GM12878 (cell line): ENCODE results near the gene DNAJC7. TPM values are rescaled to one million over a fixed set of nuclear protein-coding genes. Genes with fewer than 3 reads are reported as not detected.

Source experiments
- ATAC-seq: fragments of 200-7000 bp; cut with Tn5 transposase; 3 replicates; pipeline ENCODE4 v1.9.1; 2020; ENCODE audit warnings: mild to moderate bottlenecking, moderate library complexity
- BruUV-seq: library from RNA; stranded (reverse); fragments of 400-500 nt; replicated peaks from 2 replicates; lab custom pipeline; 2021; lab: Mats Ljungman, UMichigan
- CTCF ChIA-PET: fragments of 300-600 bp; sonication (Branson Sonifier 250); formaldehyde crosslinking; extraction: SDS; loops from one replicate; lab custom pipeline; 2021; ENCODE audit warnings: inconsistent platforms; lab: Yijun Ruan, JAX
- POLR2A ChIA-PET: fragments of 350-600 bp; formaldehyde crosslinking; extraction: SDS; loops from one replicate; lab custom pipeline; 2021; ENCODE audit warnings: inconsistent platforms; lab: Charles Lee
- RAD21 ChIA-PET: fragments of 300-600 bp; sonication (Branson Sonifier 250); formaldehyde crosslinking; loops from one replicate; lab custom pipeline; 2023; ENCODE audit warnings: antibody characterized with exemption; ENCODE audit not compliant: unreplicated experiment; lab: Charles Lee
- SMC1A ChIA-PET: fragments of 300-600 bp; sonication (Branson Sonifier 250); formaldehyde crosslinking; loops from one replicate; lab custom pipeline; 2023; ENCODE audit not compliant: unreplicated experiment, uncharacterized antibody; lab: Charles Lee
- DNase-seq: peaks from one replicate; pipeline ENCODE4 v3.0.0-alpha.2; 2011; ENCODE audit warnings: low read depth, low spot score
- FAIRE-seq: peaks from 3 replicates; lab custom pipeline; 2011; peaks lifted over from hg19 to GRCh38; lab: Jason Lieb, UNC
- H2AFZ ChIP-seq: 2 replicates; pipeline ENCODE4 v1.6.0; 2011; ENCODE audit warnings: low read depth, low read length, control low read depth; ENCODE audit not compliant: control insufficient read depth
- H3K27ac ChIP-seq: 2 replicates; pipeline ENCODE4 v1.5.1; 2011; ENCODE audit warnings: control low read depth; ENCODE audit not compliant: control insufficient read depth, insufficient read depth
- H3K27me3 ChIP-seq, 2 experiments: replicated peaks in 1 of 2; 2 replicates each; pipeline versions ENCODE4 v1.6.0 to v1.6.1; 2011; ENCODE audit warnings: low read length in 1 of 2; ENCODE audit not compliant: control insufficient read depth in 2 of 2, insufficient read depth in 2 of 2
- H3K36me3 ChIP-seq, 2 experiments: 2 replicates each; pipeline ENCODE4 v1.5.1; 2011; ENCODE audit warnings: low read length in 1 of 2; ENCODE audit not compliant: control insufficient read depth in 2 of 2, insufficient read depth in 2 of 2
- H3K4me1 ChIP-seq: 2 replicates; pipeline ENCODE4 v1.6.1; 2011; ENCODE audit warnings: mild to moderate bottlenecking, low read length, moderate library complexity, mixed read lengths; ENCODE audit not compliant: control insufficient read depth, insufficient read depth
- H3K4me2 ChIP-seq: 2 replicates; pipeline ENCODE4 v1.6.0; 2011; ENCODE audit warnings: control low read depth; ENCODE audit not compliant: control insufficient read depth, insufficient read depth
- H3K4me3 ChIP-seq: fragments of 200-600 bp; sonication (generic); 2 replicates; pipeline ENCODE4 v1.5.1; 2016
- H3K79me2 ChIP-seq: 2 replicates; pipeline ENCODE4 v1.6.0; 2011; ENCODE audit warnings: low read length; ENCODE audit not compliant: control insufficient read depth, insufficient read depth
- H3K9ac ChIP-seq: 2 replicates; pipeline ENCODE4 v1.8.0; 2011; ENCODE audit warnings: low read length, control low read depth, mixed read lengths; ENCODE audit not compliant: control insufficient read depth, insufficient read depth
- H3K9me3 ChIP-seq: replicated peaks from 3 replicates; pipeline ENCODE4 v1.5.1; 2011; ENCODE audit warnings: mild to moderate bottlenecking, low read length; ENCODE audit not compliant: control insufficient read depth, insufficient read depth
- H4K20me1 ChIP-seq: 2 replicates; pipeline ENCODE4 v1.6.0; 2011; ENCODE audit not compliant: control insufficient read depth, insufficient read depth
- CBX3 ChIP-seq: fragments of 200-600 bp; sonication (generic); IDR thresholded peaks from 2 replicates; pipeline ENCODE4 v1.6.1; 2016; ENCODE audit warnings: low read depth, borderline replicate concordance
- CBX5 ChIP-seq: sonication (generic); IDR thresholded peaks from 2 replicates; pipeline ENCODE4 v1.6.1; 2016; ENCODE audit warnings: low read depth, moderate library complexity, mild to moderate bottlenecking, inconsistent platforms
- IKZF1 ChIP-seq: fragments of 450-650 bp; conservative IDR thresholded peaks from 2 replicates; pipeline ENCODE4 v1.6.1; 2017; ENCODE audit warnings: antibody characterized with exemption, mild to moderate bottlenecking
- MTA2 ChIP-seq: fragments of 450-650 bp; IDR thresholded peaks from 2 replicates; pipeline ENCODE4 v1.6.1; 2016; ENCODE audit warnings: low read depth, mild to moderate bottlenecking, moderate library complexity
- POLR2AphosphoS2 ChIP-seq: IDR thresholded peaks from 2 replicates; pipeline ENCODE4 v1.6.1; 2011; ENCODE audit warnings: low read depth, mild to moderate bottlenecking, low read length, improper control_type of control experiment, moderate library complexity
- RFX5 ChIP-seq: IDR thresholded peaks from 2 replicates; pipeline ENCODE4 v1.6.1; 2011; ENCODE audit warnings: low read depth, low read length, improper control_type of control experiment
- SUPT20H ChIP-seq: IDR thresholded peaks from 2 replicates; pipeline ENCODE4 v1.6.1; 2011; ENCODE audit warnings: low read depth, mild to moderate bottlenecking, low read length, moderate library complexity, borderline replicate concordance; ENCODE audit not compliant: control insufficient read depth
- TAF1 ChIP-seq: IDR thresholded peaks from 2 replicates; pipeline ENCODE4 v1.6.1; 2011; ENCODE audit warnings: mild to moderate bottlenecking, low read depth, low read length, borderline replicate concordance
- ZBTB33 ChIP-seq: fragments of 450-650 bp; IDR thresholded peaks from 2 replicates; pipeline ENCODE4 v1.6.1; 2017; ENCODE audit warnings: mild to moderate bottlenecking
- WGBS: methylation state at CpG from one replicate; pipeline ENCODE4 v1.1.6; 2016; ENCODE audit warnings: low lambda C conversion rate; ENCODE audit not compliant: insufficient replicate concordance, insufficient coverage; ENCODE audit errors: missing lambda C conversion rate; 5-methylcytosine and 5-hydroxymethylcytosine counted together
- in situ Hi-C: fragments of 300-500 bp; cut with MboI; formaldehyde crosslinking; loops from 9 replicates; pipeline ENCODE4 v1.14.3; 2018; ENCODE audit warnings: mixed read lengths
- intact Hi-C: fragments of 100-400 bp; cut with micrococcal nuclease; formaldehyde crosslinking; loops from one replicate; pipeline ENCODE4 v1.14.2; 2022; ENCODE audit not compliant: unreplicated experiment
- polyA plus RNA-seq, 11 experiments: library from polyadenylated mRNA; depleted of rRNA in 4 of 11; unstranded in 6 of 11; stranded (reverse) in 5 of 11; fragments of >200 nt; fragmentation: Nextera tagmentation in 4 of 11; fragmentation: Illumina TruSeq in 1 of 11; extraction: Ambion mirVana in 4 of 11; extraction: Trizol in 1 of 11; gene quantifications; 1 replicate in 1 of 11; 2 replicates in 10 of 11; pipeline versions ENCODE4 v1.2.1 to v1.2.3, GENCODE V29; 2011 to 2016; ENCODE audit warnings: inconsistent platforms in 2 of 11, missing spikeins in 2 of 11, low read depth in 1 of 11
- total RNA-seq, 4 experiments: library from RNA; depleted of rRNA in 3 of 4; stranded (reverse); fragments of >200 nt in 3 of 4; fragmentation: Illumina TruSeq in 1 of 4; extraction: Trizol in 1 of 4; gene quantifications; 2 replicates each; pipeline versions ENCODE4 v1.2.1 to v1.2.3, GENCODE V29; 2013 to 2021
- TF ChIP-seq, protein P1 (sequence below): fragments of 450-650 bp; IDR thresholded peaks from 2 replicates; pipeline ENCODE4 v1.6.1; 2018; ENCODE audit warnings: mild to moderate bottlenecking, low read depth, moderate library complexity; ENCODE audit not compliant: partially characterized antibody
- TF ChIP-seq, protein P2 (sequence below): fragments of 150-350 bp; IDR thresholded peaks from 2 replicates; pipeline ENCODE4 v1.6.1; 2014; ENCODE audit warnings: mild to moderate bottlenecking, low read depth, low read length

The DNAJC7 gene
- total and polyA plus RNA-seq, 10 of the 15 experiments (the other 5 are each of a cell fraction or from before 2014, with no cell fraction given) = 60.1 to 173 (median 94.9) TPM

DNA sequence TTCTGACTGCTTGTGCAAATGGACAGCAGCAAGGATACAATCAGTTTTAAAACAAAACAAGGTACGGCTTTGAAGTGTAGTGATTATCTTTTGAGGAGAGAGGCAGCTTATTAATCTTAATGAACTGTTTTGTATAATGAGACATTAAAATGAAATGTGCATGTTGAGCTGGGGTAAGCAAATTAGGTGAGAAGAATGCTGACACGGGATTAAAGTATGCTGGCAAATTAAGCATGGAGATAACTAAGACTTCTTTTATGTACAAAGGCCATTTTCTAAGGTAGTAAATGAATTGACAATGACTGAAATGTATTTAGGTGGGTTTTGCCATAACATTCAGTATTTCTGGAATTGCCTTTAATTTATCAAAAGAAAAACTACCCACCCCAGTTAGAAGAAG is 18.7 kb downstream of the DNAJC7 start:
- in situ Hi-C loops = no loop called here
- FAIRE-seq (no peak), ATAC-seq (no peak), DNase-seq (no peak)
- ChIA-PET CTCF (no interaction called here), SMC1A (interaction anchor here (1.2 to 1.5 kb wide), 2 partner anchors 17 to 21 kb away, joined by 3 read pairs; no protein-coding TSS in a partner anchor), POLR2A (interaction anchor here (0.6 kb wide), 1 partner anchor 44 kb away, joined by 3 read pairs; no protein-coding TSS in a partner anchor), RAD21 (no interaction called here)
- BruUV-seq = no TSS peak
- no peak overlapping the region for H3K9ac ChIP-seq
- intact Hi-C loops = no loop called here
- WGBS = 0% methylated on average over 2 of the region's 2 CpGs
- no peak overlapping the region for H3K4me2 ChIP-seq
- no peak for TF ChIP-seq POLR2AphosphoS2
- no peak for TF ChIP-seq TAF1
- TF ChIP-seq, protein P1, sequence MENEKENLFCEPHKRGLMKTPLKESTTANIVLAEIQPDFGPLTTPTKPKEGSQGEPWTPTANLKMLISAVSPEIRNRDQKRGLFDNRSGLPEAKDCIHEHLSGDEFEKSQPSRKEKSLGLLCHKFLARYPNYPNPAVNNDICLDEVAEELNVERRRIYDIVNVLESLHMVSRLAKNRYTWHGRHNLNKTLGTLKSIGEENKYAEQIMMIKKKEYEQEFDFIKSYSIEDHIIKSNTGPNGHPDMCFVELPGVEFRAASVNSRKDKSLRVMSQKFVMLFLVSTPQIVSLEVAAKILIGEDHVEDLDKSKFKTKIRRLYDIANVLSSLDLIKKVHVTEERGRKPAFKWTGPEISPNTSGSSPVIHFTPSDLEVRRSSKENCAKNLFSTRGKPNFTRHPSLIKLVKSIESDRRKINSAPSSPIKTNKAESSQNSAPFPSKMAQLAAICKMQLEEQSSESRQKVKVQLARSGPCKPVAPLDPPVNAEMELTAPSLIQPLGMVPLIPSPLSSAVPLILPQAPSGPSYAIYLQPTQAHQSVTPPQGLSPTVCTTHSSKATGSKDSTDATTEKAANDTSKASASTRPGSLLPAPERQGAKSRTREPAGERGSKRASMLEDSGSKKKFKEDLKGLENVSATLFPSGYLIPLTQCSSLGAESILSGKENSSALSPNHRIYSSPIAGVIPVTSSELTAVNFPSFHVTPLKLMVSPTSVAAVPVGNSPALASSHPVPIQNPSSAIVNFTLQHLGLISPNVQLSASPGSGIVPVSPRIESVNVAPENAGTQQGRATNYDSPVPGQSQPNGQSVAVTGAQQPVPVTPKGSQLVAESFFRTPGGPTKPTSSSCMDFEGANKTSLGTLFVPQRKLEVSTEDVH = no peak
- TF ChIP-seq ZBTB33 = no peak
- no peak for TF ChIP-seq CBX3
- no peak for TF ChIP-seq CBX5
- no peak for TF ChIP-seq MTA2
- no peak for TF ChIP-seq RFX5
- TF ChIP-seq, protein P2, sequence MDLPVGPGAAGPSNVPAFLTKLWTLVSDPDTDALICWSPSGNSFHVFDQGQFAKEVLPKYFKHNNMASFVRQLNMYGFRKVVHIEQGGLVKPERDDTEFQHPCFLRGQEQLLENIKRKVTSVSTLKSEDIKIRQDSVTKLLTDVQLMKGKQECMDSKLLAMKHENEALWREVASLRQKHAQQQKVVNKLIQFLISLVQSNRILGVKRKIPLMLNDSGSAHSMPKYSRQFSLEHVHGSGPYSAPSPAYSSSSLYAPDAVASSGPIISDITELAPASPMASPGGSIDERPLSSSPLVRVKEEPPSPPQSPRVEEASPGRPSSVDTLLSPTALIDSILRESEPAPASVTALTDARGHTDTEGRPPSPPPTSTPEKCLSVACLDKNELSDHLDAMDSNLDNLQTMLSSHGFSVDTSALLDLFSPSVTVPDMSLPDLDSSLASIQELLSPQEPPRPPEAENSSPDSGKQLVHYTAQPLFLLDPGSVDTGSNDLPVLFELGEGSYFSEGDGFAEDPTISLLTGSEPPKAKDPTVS = no peak
- no peak for TF ChIP-seq IKZF1
- TF ChIP-seq SUPT20H = no peak
- no peak overlapping the region for H3K27ac ChIP-seq
- H3K4me3 ChIP-seq = no peak overlapping the region
- H4K20me1 ChIP-seq = no peaks in the 10 kb centered on the region
- no peaks in the 10 kb centered on the region for H3K27me3 ChIP-seq
- H2AFZ ChIP-seq = no peak overlapping the region
- H3K9me3 ChIP-seq = no peaks in the 10 kb centered on the region
- H3K4me1 ChIP-seq = peaks cover 28% of the 10 kb centered on the region
- peaks cover 16% of the 10 kb centered on the region for H3K79me2 ChIP-seq
- peaks cover 26 to 53% of the 10 kb centered on the region in 2 experiments for H3K36me3 ChIP-seq
